ENCODE data around the gene MAML1. TPM values are rescaled to one million over a fixed set of nuclear protein-coding genes. Genes with fewer than 3 reads are reported as not detected.

The MAML1 gene
- total RNA-seq, 1 experiment from 2014 or later = 10.6 TPM

DNA sequence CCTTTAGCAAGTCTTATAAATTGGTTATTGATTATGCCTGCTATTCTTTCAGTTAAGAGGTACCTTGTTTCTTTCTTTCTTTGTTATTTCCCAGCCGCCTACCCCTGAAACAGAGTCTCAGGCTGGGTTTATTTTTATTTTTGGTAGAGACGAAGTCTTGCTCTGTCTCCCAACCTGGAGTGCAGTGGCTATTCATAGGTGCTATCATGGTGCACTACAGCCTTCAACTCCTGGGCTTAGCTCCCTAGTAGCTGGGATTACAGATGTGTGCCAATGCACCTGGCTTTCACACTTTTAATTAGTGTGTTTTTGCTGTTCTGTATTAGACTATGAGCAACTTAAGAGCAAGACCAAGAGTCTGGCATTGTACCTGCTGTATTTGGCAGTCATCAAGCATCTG, 14.2 kb downstream of the MAML1 start:
- H3K9ac ChIP-seq (ENCODE audit: low read length) = no peak overlapping the region
- BruUV-seq (replicated peaks) = no TSS peak
- peaks cover 62% of the 10 kb centered on the region for H3K79me2 ChIP-seq (ENCODE audit: low read length)
- H3K27me3 ChIP-seq (ENCODE audit: low read length) = no peaks in the 10 kb centered on the region
- no peak overlapping the region for H2AFZ ChIP-seq (ENCODE audit: low read length)
- no peak overlapping the region for H3K4me3 ChIP-seq (ENCODE audit: low read length)
- no peaks in the 10 kb centered on the region for H3K9me3 ChIP-seq (ENCODE audit: low read length)
- DNase-seq = no peak
- no peak overlapping the region for H3K27ac ChIP-seq (ENCODE audit: low read length)
- H4K20me1 ChIP-seq (ENCODE audit: low read length) = no peaks in the 10 kb centered on the region
- CTCF ChIA-PET = no interaction called here
- no peaks in the 10 kb centered on the region for H3K9me2 ChIP-seq (replicated peaks; ENCODE audit: low read length)
- no peaks in the 10 kb centered on the region for H3F3A ChIP-seq (ENCODE audit: low read length, unreplicated experiment)
- TF ChIP-seq EZH2 (IDR thresholded peaks at IDR 0.05; ENCODE audit: low read length, unreplicated experiment) = no peak
- TF ChIP-seq, protein P1, sequence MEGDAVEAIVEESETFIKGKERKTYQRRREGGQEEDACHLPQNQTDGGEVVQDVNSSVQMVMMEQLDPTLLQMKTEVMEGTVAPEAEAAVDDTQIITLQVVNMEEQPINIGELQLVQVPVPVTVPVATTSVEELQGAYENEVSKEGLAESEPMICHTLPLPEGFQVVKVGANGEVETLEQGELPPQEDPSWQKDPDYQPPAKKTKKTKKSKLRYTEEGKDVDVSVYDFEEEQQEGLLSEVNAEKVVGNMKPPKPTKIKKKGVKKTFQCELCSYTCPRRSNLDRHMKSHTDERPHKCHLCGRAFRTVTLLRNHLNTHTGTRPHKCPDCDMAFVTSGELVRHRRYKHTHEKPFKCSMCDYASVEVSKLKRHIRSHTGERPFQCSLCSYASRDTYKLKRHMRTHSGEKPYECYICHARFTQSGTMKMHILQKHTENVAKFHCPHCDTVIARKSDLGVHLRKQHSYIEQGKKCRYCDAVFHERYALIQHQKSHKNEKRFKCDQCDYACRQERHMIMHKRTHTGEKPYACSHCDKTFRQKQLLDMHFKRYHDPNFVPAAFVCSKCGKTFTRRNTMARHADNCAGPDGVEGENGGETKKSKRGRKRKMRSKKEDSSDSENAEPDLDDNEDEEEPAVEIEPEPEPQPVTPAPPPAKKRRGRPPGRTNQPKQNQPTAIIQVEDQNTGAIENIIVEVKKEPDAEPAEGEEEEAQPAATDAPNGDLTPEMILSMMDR (conservative IDR thresholded peaks at IDR 0.05; ENCODE audit: low read depth, low read length) = no peak
- TF ChIP-seq EZH2phosphoT487 (IDR thresholded peaks at IDR 0.05; ENCODE audit: borderline replicate concordance, low read length) = no peak
- no peak overlapping the region for H3K4me2 ChIP-seq (ENCODE audit: low read length)
- H3K36me3 ChIP-seq (ENCODE audit: low read depth, low read length) = no peaks in the 10 kb centered on the region
- H3K4me1 ChIP-seq (ENCODE audit: insufficient read depth, low read length) = no peaks in the 10 kb centered on the region
- POLR2A ChIA-PET (ENCODE audit: unreplicated experiment) = no interaction called here
- intact Hi-C loops (cut with micrococcal nuclease) = no loop called here
- ATAC-seq = no peak

DNA sequence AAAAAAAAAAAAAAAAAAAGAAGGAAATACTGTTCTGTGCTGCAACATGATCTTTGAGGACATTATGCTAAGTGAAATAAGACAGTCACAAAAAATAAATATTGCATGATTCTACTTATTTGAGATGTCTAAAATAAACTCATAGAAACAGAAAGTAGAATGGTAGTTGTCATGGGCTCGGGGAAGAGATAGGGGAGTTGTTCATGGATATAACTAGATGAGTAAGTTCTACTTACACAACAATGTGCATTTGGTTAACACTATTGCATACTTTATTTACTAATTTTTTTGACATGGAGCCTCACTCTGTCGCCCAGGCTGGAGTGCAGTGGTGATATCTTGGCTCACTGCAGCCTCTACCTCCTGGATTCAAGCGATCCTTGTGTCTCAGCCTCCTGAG, 15.2 kb downstream of the MAML1 start:
- peaks cover 56% of the 10 kb centered on the region for H3K79me2 ChIP-seq (ENCODE audit: low read length)
- H4K20me1 ChIP-seq (ENCODE audit: low read length) = no peaks in the 10 kb centered on the region
- POLR2A ChIA-PET (ENCODE audit: unreplicated experiment) = no interaction called here
- H3K9ac ChIP-seq (ENCODE audit: low read length) = no peak overlapping the region
- no peak overlapping the region for H3K27ac ChIP-seq (ENCODE audit: low read length)
- H3F3A ChIP-seq (ENCODE audit: low read length, unreplicated experiment) = no peaks in the 10 kb centered on the region
- DNase-seq (no peak), ATAC-seq (no peak)
- no peaks in the 10 kb centered on the region for H3K36me3 ChIP-seq (ENCODE audit: low read depth, low read length)
- no peaks in the 10 kb centered on the region for H3K4me1 ChIP-seq (ENCODE audit: insufficient read depth, low read length)
- no peak overlapping the region for H2AFZ ChIP-seq (ENCODE audit: low read length)
- BruUV-seq (replicated peaks) = no TSS peak
- TF ChIP-seq EZH2 (IDR thresholded peaks at IDR 0.05; ENCODE audit: low read length, unreplicated experiment) = no peak
- intact Hi-C loops (cut with micrococcal nuclease) = no loop called here
- no peaks in the 10 kb centered on the region for H3K27me3 ChIP-seq (ENCODE audit: low read length)
- no peak overlapping the region for H3K4me3 ChIP-seq (ENCODE audit: low read length)
- no peaks in the 10 kb centered on the region for H3K9me3 ChIP-seq (ENCODE audit: low read length)
- CTCF ChIA-PET = no interaction called here
- no peak overlapping the region for H3K4me2 ChIP-seq (ENCODE audit: low read length)
- H3K9me2 ChIP-seq (replicated peaks; ENCODE audit: low read length) = no peaks in the 10 kb centered on the region

DNA sequence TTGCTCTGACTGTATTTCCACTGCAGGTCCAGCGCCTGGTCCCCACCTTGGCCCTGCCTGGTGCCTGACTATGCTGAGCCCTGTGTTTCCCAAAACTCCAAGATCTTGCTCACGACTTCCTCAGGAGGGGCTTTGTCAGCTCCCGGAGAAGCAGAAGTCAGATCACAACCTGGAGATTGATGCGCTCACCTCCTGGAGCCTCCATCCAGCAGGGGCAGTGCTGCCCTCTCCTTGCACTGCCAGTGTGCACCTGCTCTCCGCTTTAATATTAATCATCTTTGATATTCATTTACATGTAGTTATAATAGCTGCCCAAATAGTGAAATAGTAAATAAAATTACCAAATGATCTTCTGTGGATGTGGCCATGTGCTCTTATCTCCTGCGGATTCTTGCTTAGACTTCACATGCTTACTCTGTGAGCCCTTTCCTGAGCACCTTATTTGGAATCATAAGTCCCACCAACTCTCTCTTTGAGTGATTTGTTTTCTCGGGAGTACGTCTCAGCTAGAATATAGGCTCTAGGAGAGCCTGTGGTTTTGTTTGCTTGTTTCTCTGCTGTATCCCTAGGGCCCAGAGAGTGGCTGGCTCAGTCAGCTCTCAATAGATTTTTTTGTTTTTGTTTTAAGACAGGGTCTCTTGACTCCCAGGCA, 17.4 kb downstream of the MAML1 start:
- no peaks in the 10 kb centered on the region for H3K27me3 ChIP-seq (ENCODE audit: low read length)
- no peaks in the 10 kb centered on the region for H4K20me1 ChIP-seq (ENCODE audit: low read length)
- BruUV-seq (replicated peaks) = no TSS peak
- H3K36me3 ChIP-seq (ENCODE audit: low read depth, low read length) = no peaks in the 10 kb centered on the region
- no peak for DNase-seq
- no peak overlapping the region for H3K27ac ChIP-seq (ENCODE audit: low read length)
- ChIA-PET CTCF (no interaction called here), POLR2A (ENCODE audit: unreplicated experiment) (no interaction called here)
- H3K9me3 ChIP-seq (ENCODE audit: low read length) = no peaks in the 10 kb centered on the region
- intact Hi-C loops (cut with micrococcal nuclease) = no loop called here
- H2AFZ ChIP-seq (ENCODE audit: low read length) = no peak overlapping the region
- peaks cover 63% of the 10 kb centered on the region for H3K79me2 ChIP-seq (ENCODE audit: low read length)
- H3K9me2 ChIP-seq (replicated peaks; ENCODE audit: low read length) = no peaks in the 10 kb centered on the region
- no peaks in the 10 kb centered on the region for H3F3A ChIP-seq (ENCODE audit: low read length, unreplicated experiment)
- H3K4me3 ChIP-seq (ENCODE audit: low read length) = no peak overlapping the region
- ATAC-seq = no peak
- TF ChIP-seq EZH2phosphoT487 (IDR thresholded peaks at IDR 0.05; ENCODE audit: borderline replicate concordance, low read length) = no peak
- TF ChIP-seq, protein P1 (conservative IDR thresholded peaks at IDR 0.05; ENCODE audit: low read depth, low read length) = 0 out of 2 replicates have a peak, but pooled peaks have one; percentile 22
- H3K4me2 ChIP-seq (ENCODE audit: low read length) = no peak overlapping the region
- no peaks in the 10 kb centered on the region for H3K4me1 ChIP-seq (ENCODE audit: insufficient read depth, low read length)
- H3K9ac ChIP-seq (ENCODE audit: low read length) = no peak overlapping the region
